Kidney (tissue), 14 donors: ENCODE data around the gene PIGL. TPM values are rescaled to one million over a fixed set of nuclear protein-coding genes. Genes with fewer than 3 reads are reported as not detected.

Experiments
- DNase-seq, 5 donors: peaks; one replicate each; pipeline ENCODE4 v3.0.0-alpha.2; 2013 to 2020
- FAIRE-seq: peaks from 2 replicates; lab custom pipeline; 2012; peaks lifted over from hg19 to GRCh38; lab: Jason Lieb, UNC
- H3K27ac ChIP-seq, 2 donors: one replicate each; pipeline ENCODE4 v1.7.0; 2013; ENCODE audit warnings: low read depth in 2 of 2, low read length in 2 of 2, inconsistent platforms in 1 of 2
- H3K27me3 ChIP-seq: one replicate; pipeline ENCODE4 v1.7.1; 2013; ENCODE audit warnings: low read length, inconsistent platforms; ENCODE audit not compliant: control insufficient read depth, insufficient read depth
- H3K36me3 ChIP-seq, 3 donors: one replicate each; pipeline versions ENCODE4 v1.7.0 to v1.7.1; 2013; ENCODE audit warnings: low read length in 3 of 3, control low read depth in 1 of 3, inconsistent platforms in 1 of 3; ENCODE audit not compliant: insufficient read depth in 3 of 3, control insufficient read depth in 2 of 3
- H3K4me1 ChIP-seq, 3 donors: one replicate each; pipeline versions ENCODE4 v1.7.0 to v1.7.1; 2013; ENCODE audit warnings: low read length in 3 of 3, inconsistent platforms in 1 of 3, low read depth in 1 of 3; ENCODE audit not compliant: control insufficient read depth in 2 of 3, insufficient read depth in 2 of 3
- H3K4me3 ChIP-seq, 3 donors: one replicate each; pipeline versions ENCODE4 v1.7.0 to v1.8.1; 2013; ENCODE audit warnings: low read length in 3 of 3, control low read depth in 1 of 3, inconsistent platforms in 1 of 3
- H3K9ac ChIP-seq, 3 donors: one replicate each; pipeline versions ENCODE4 v1.7.0 to v1.7.1; 2013; ENCODE audit warnings: low read length in 3 of 3, control low read depth in 1 of 3, inconsistent platforms in 1 of 3
- H3K9me3 ChIP-seq, 3 donors: one replicate each; pipeline versions ENCODE4 v1.7.0 to v1.7.1; 2013; ENCODE audit warnings: low read length in 3 of 3, control low read depth in 1 of 3, inconsistent platforms in 1 of 3; ENCODE audit not compliant: control insufficient read depth in 2 of 3, insufficient read depth in 1 of 3
- intact Hi-C: fragments of 100-400 bp; cut with DNase I; formaldehyde crosslinking; loops from one replicate; pipeline ENCODE4 v1.11.1; 2022
- polyA plus RNA-seq: library from polyadenylated mRNA; stranded (reverse); fragments of 350-450 nt; fragmentation: Illumina TruSeq; extraction: RNeasy Lipid Tissue Mini Kit (QIAGEN cat#74804); gene quantifications from one replicate; pipeline ENCODE4 v1.2.3, GENCODE V29; 2014; ENCODE audit warnings: low read depth, low replicate concordance; ENCODE audit not compliant: insufficient read depth
- total RNA-seq: library from RNA; stranded (reverse); fragmentation: NEBNext Ultra II Directional; extraction: Animal tissue kit (Norgen Biotek cat#: 25700); gene quantifications from one replicate; pipeline ENCODE4 v1.2.1, GENCODE V29; 2021
- TF ChIP-seq, protein P1 (sequence below): IDR thresholded peaks from 3 replicates; pipeline ENCODE4 v1.5.1; 2012; ENCODE audit warnings: mild to moderate bottlenecking, moderate library complexity, borderline replicate concordance; ENCODE audit not compliant: insufficient read depth; ENCODE audit errors: extremely low read depth
- donor health status: control.
- donor health status: control.
- donor health status: control.
- donor health status: control.
- donor health status: control.
- donor health status: DM: yes; HTN: yes; CAD: no.
- donor health status: Normal renal cell carcinoma (clear cell type).

The PIGL gene
- total and polyA plus RNA-seq, 2 donors from 2014 or later = 13.6 to 33.5 TPM

DNA sequence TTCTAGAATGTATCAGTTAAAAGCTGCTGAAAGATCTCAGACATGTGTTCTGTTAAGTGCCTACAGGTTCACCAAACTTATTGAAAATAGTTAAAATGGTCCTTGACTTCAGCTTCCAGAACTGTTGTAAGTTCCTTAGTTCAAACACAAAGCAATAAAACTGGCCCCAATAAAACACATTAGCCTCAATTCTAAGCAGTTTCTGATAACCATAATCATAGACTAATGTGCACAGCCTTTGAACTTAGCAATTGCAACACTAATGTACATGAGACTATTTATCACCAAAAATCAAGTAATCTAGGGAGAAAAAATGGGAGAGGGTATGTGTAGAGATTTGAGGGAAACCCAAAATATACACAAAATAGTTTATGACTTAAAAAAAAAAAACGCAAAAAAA lies 15.4 kb downstream of the PIGL start:
- H3K9me3 ChIP-seq = no peaks in the 10 kb centered on the region
- no peak overlapping the region for H3K9ac ChIP-seq
- no peaks in the 10 kb centered on the region for H3K4me1 ChIP-seq
- no peak overlapping the region for H3K4me3 ChIP-seq
- no peak for FAIRE-seq
- H3K36me3 ChIP-seq = no peaks in the 10 kb centered on the region
- no peaks in the 10 kb centered on the region for H3K27me3 ChIP-seq
- DNase-seq = no peak
- TF ChIP-seq, protein P1, sequence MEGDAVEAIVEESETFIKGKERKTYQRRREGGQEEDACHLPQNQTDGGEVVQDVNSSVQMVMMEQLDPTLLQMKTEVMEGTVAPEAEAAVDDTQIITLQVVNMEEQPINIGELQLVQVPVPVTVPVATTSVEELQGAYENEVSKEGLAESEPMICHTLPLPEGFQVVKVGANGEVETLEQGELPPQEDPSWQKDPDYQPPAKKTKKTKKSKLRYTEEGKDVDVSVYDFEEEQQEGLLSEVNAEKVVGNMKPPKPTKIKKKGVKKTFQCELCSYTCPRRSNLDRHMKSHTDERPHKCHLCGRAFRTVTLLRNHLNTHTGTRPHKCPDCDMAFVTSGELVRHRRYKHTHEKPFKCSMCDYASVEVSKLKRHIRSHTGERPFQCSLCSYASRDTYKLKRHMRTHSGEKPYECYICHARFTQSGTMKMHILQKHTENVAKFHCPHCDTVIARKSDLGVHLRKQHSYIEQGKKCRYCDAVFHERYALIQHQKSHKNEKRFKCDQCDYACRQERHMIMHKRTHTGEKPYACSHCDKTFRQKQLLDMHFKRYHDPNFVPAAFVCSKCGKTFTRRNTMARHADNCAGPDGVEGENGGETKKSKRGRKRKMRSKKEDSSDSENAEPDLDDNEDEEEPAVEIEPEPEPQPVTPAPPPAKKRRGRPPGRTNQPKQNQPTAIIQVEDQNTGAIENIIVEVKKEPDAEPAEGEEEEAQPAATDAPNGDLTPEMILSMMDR = no peak
- intact Hi-C loops = no loop called here
- no peak overlapping the region for H3K27ac ChIP-seq

DNA sequence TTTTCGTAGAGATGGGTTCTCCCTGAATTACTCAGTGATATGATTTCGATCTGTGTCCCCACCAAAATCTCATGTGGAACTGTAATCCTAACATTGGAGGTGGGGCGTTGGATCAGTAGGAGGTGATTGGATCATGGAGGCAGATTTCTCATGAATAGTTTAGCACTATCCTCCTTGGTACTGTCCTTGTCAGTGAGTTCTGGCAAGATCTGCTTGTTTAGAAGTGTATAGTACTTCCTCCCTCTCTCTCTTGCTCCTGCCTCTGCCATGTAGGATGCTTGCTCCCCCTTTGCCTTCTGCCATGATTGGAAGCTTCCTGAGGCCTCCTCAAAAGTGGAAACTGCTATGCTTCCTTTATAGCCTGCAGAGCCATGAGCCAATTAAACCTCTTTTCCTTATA lies 22.9 kb downstream of the PIGL start:
- Histone ChIP-seq H3K27me3 (no peaks in the 10 kb centered on the region), H3K9me3 (no peaks in the 10 kb centered on the region), H3K4me1 (no peaks in the 10 kb centered on the region), H3K36me3 (no peaks in the 10 kb centered on the region), H3K27ac (no peak overlapping the region), H3K4me3 (no peak overlapping the region), H3K9ac (no peak overlapping the region)
- intact Hi-C loops = no loop called here
- TF ChIP-seq, protein P1 = no peak
- DNase-seq = no peak
- no peak for FAIRE-seq

DNA sequence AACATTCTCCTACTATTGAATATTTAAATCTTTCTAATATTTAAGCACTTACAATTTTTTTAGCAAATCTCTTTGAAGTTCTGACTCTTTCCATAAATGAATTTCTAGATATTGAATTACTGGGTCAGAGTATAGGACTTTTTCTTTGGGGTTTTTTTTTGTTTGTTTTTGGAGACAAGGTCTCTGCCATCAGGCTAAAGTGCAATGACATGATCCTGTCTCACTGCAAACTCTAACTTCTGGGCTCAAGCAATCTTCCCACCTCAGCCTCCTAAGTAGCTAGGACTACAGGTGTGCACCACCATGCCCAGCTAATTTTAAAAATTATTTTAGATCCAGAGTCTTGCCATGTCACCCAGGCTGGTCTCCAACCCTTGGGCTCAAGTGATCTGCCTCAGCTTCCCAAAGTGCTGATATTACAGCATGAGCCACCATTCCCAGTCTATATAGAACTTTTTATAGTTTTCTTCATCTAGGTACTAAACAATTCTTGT lies 24.9 kb downstream of the PIGL start:
- intact Hi-C loops = no loop called here
- no peak for FAIRE-seq
- TF ChIP-seq, protein P1 = no peak

DNA sequence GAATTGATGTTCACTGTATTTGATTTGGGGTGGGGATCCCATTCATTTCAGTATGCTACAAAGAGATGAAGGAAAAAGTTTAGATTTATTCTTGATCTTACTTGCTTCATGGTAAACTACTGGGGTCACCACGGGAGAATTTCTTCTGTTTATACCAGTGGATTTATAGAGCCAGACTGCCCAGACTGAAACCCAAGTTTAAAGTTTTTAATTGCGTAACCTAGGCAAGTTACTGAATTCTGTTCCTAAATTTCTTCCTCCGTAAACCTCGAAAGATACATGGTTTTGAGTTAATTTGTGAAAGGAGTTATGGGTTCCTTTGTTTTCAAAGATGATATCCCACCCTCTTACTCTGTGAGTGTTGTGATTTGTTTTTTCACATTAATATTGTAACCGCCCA lies 26.4 kb downstream of the PIGL start:
- Histone ChIP-seq H3K4me3 (no peak overlapping the region), H3K36me3 (no peaks in the 10 kb centered on the region), H3K27ac (no peak overlapping the region), H3K9ac (no peak overlapping the region), H3K9me3 (no peaks in the 10 kb centered on the region), H3K27me3 (no peaks in the 10 kb centered on the region), H3K4me1 (peaks cover 0 to 3% (median 2%) of the 10 kb centered on the region in 3 donors)
- no peak for FAIRE-seq
- TF ChIP-seq, protein P1 = no peak
- DNase-seq = no peak
- intact Hi-C loops = no loop called here

More for the DNA sequence above, 24.9 kb downstream of the PIGL start:
- Histone ChIP-seq H3K4me1 (no peaks in the 10 kb centered on the region), H3K9ac (no peak overlapping the region), H3K4me3 (no peak overlapping the region), H3K27me3 (no peaks in the 10 kb centered on the region), H3K27ac (no peak overlapping the region), H3K36me3 (no peaks in the 10 kb centered on the region), H3K9me3 (no peaks in the 10 kb centered on the region)
- DNase-seq = no peak
